HepG2 (cell line): ENCODE results near the gene PARVB. TPM values are rescaled to one million over a fixed set of nuclear protein-coding genes. Genes with fewer than 3 reads are reported as not detected.

Experiments
- ATAC-seq: fragments of 200-7000 bp; cut with Tn5 transposase; 3 replicates; pipeline ENCODE4 v1.9.1; 2020; ENCODE audit warnings: mild to moderate bottlenecking, moderate library complexity
- BruUV-seq: library from RNA; stranded (reverse); fragments of 400-500 nt; replicated peaks from 2 replicates; lab custom pipeline; 2021; lab: Mats Ljungman, UMichigan
- CTCF ChIA-PET: fragments of 300-600 bp; formaldehyde crosslinking; extraction: SDS; loops from one replicate; lab custom pipeline; 2021; ENCODE audit warnings: low total read pairs, inconsistent platforms, low intra/inter-chr PET ratio; lab: Yijun Ruan, JAX
- POLR2A ChIA-PET: fragments of 350-600 bp; sonication (Branson Sonifier 250); formaldehyde crosslinking; loops from one replicate; lab custom pipeline; 2020; ENCODE audit warnings: antibody characterized with exemption, inconsistent platforms; lab: Yijun Ruan, JAX
- DNase-seq: peaks from one replicate; pipeline ENCODE4 v3.0.0-alpha.2; 2015; ENCODE audit warnings: low spot score
- FAIRE-seq: peaks from 3 replicates; lab custom pipeline; 2011; peaks lifted over from hg19 to GRCh38; lab: Jason Lieb, UNC
- H2AFZ ChIP-seq: one replicate; pipeline ENCODE4 v1.6.1; 2011; ENCODE audit warnings: low read length, inconsistent platforms
- H3K27ac ChIP-seq: fragments of 300-600 bp; 3 replicates; pipeline ENCODE4 v1.8.0; 2011; ENCODE audit warnings: mixed run types, mild to moderate bottlenecking, mixed read lengths, low read length, inconsistent platforms; ENCODE audit not compliant: insufficient read depth; ENCODE audit errors: extremely low read length
- H3K27me3 ChIP-seq, 2 experiments: fragments of 200-600 bp in 1 of 2; 2 replicates in 1 of 2; 3 replicates in 1 of 2; pipeline versions ENCODE4 v1.6.0 to v1.8.0; 2011; ENCODE audit warnings: low read length in 2 of 2, mild to moderate bottlenecking in 2 of 2, moderate library complexity in 2 of 2, inconsistent platforms in 1 of 2; ENCODE audit not compliant: insufficient read depth in 2 of 2, control insufficient read depth in 1 of 2
- H3K36me3 ChIP-seq, 2 experiments: fragments of 200-600 bp in 1 of 2; replicated peaks in 1 of 2; 2 replicates in 1 of 2; 3 replicates in 1 of 2; pipeline versions ENCODE4 v1.5.1 to v1.8.0; 2011; ENCODE audit warnings: low read length in 2 of 2, inconsistent platforms in 1 of 2; ENCODE audit not compliant: insufficient read depth in 2 of 2, control insufficient read depth in 1 of 2
- H3K4me1 ChIP-seq: 2 replicates; pipeline ENCODE4 v1.5.1; 2012; ENCODE audit warnings: low read length, inconsistent platforms; ENCODE audit not compliant: insufficient read depth
- H3K4me2 ChIP-seq: 2 replicates; pipeline ENCODE4 v1.6.0; 2011; ENCODE audit warnings: low read depth, low read length, inconsistent platforms
- H3K4me3 ChIP-seq, 3 experiments: fragments of 200-600 bp in 1 of 3; sonication (generic), shearing (Covaris generic) in 1 of 3; replicated peaks in 1 of 3; 2 replicates each; pipeline ENCODE4 v1.5.1; 2011 to 2016; ENCODE audit warnings: low read length in 3 of 3, inconsistent platforms in 2 of 3, low read depth in 2 of 3, mild to moderate bottlenecking in 2 of 3, control low read depth in 1 of 3, mixed read lengths in 1 of 3; ENCODE audit not compliant: insufficient read depth in 1 of 3
- H3K79me2 ChIP-seq: one replicate; pipeline ENCODE4 v1.6.1; 2011; ENCODE audit warnings: low read length, inconsistent platforms; ENCODE audit not compliant: insufficient read depth
- H3K9ac ChIP-seq: 2 replicates; pipeline ENCODE4 v1.6.0; 2011; ENCODE audit warnings: mild to moderate bottlenecking, low read depth, low read length, inconsistent platforms; ENCODE audit not compliant: insufficient read depth
- H3K9me3 ChIP-seq: 2 replicates; pipeline ENCODE4 v1.5.1; 2012; ENCODE audit warnings: mild to moderate bottlenecking, low read length
- H4K20me1 ChIP-seq: 2 replicates; pipeline ENCODE4 v1.6.0; 2011; ENCODE audit warnings: inconsistent platforms, mild to moderate bottlenecking, low read length, moderate library complexity; ENCODE audit not compliant: insufficient read depth
- CREB1 ChIP-seq, 2 experiments: fragments of 450-650 bp in 1 of 2; IDR thresholded peaks; 2 replicates each; pipeline ENCODE4 v1.6.1; 2016 to 2017; ENCODE audit warnings: control low read depth in 1 of 2, mild to moderate bottlenecking in 1 of 2, missing compliant biosample characterization in 1 of 2, missing genetic modification characterization in 1 of 2
- IRF9 ChIP-seq: sonication (generic); formaldehyde crosslinking; IDR thresholded peaks from 2 replicates; pipeline ENCODE4 v1.8.0; 2022; ENCODE audit warnings: missing genetic modification reagents, mild to moderate bottlenecking, borderline replicate concordance
- SSRP1 ChIP-seq: IDR thresholded peaks from 2 replicates; pipeline ENCODE4 v1.6.1; 2016; ENCODE audit warnings: control low read depth
- ZNF20 ChIP-seq: sonication (generic); formaldehyde crosslinking; IDR thresholded peaks from 2 replicates; pipeline ENCODE4 v1.4.0; 2020; ENCODE audit warnings: mild to moderate bottlenecking, moderate library complexity, missing genetic modification reagents
- ZNF441 ChIP-seq: sonication (generic); formaldehyde crosslinking; IDR thresholded peaks from 2 replicates; pipeline ENCODE4 v1.7.0; 2021; ENCODE audit warnings: missing genetic modification reagents, borderline replicate concordance
- ZNF761 ChIP-seq: sonication (generic); formaldehyde crosslinking; conservative IDR thresholded peaks from 2 replicates; pipeline ENCODE4 v1.4.0; 2020; ENCODE audit warnings: mild to moderate bottlenecking, missing genetic modification reagents
- WGBS: methylation state at CpG from one replicate; pipeline ENCODE4 v1.1.6; 2017; ENCODE audit warnings: low lambda C conversion rate; 5-methylcytosine and 5-hydroxymethylcytosine counted together
- in situ Hi-C: cut with HindIII; loops from 2 replicates; pipeline ENCODE4 v1.10.0; 2017; ENCODE audit warnings: low pct_unique_long_range_greater_than_20kb; ENCODE audit not compliant: extremely low pct_ligation_motif_present
- intact Hi-C: fragments of 100-400 bp; cut with micrococcal nuclease; formaldehyde crosslinking; loops from one replicate; pipeline ENCODE4 v1.10.0; 2022; ENCODE audit not compliant: unreplicated experiment
- polyA plus RNA-seq, 8 experiments: library from polyadenylated mRNA; depleted of rRNA in 3 of 8; stranded (reverse) in 7 of 8; unstranded in 1 of 8; fragments of >200 nt; fragmentation: Illumina TruSeq in 4 of 8; extraction: Trizol in 4 of 8; gene quantifications; 2 replicates each; pipeline versions ENCODE4 v1.2.1 to v1.2.3, GENCODE V29; 2011 to 2016; ENCODE audit warnings: low read depth in 4 of 8, missing spikeins in 1 of 8, mixed read lengths in 1 of 8; ENCODE audit not compliant: insufficient read depth in 1 of 8
- total RNA-seq, 5 experiments: library from RNA; depleted of rRNA; stranded (reverse); fragments of >200 nt; fragmentation: Illumina TruSeq; extraction: Trizol; gene quantifications; 2 replicates each; pipeline ENCODE4 v1.2.3, GENCODE V29; 2016; ENCODE audit warnings: low read depth in 1 of 5
- TF ChIP-seq, protein P1 (sequence below): sonication (generic); formaldehyde crosslinking; conservative IDR thresholded peaks from 2 replicates; pipeline ENCODE4 v1.4.0; 2020; ENCODE audit warnings: missing genetic modification reagents
- TF ChIP-seq, protein P2 (sequence below): sonication (generic); formaldehyde crosslinking; IDR thresholded peaks from 2 replicates; pipeline ENCODE4 v1.5.1; 2020; ENCODE audit warnings: missing genetic modification reagents, mild to moderate bottlenecking, borderline replicate concordance

Gene PARVB
- total and polyA plus RNA-seq, 2 of the 13 experiments (the other 11 are each of a cell fraction or from before 2014, with no cell fraction given) = 0.11 to 0.15 TPM

- ChIA-PET CTCF (no interaction called here), POLR2A (no interaction called here)
- BruUV-seq = no TSS peak
- FAIRE-seq = no peak
- Histone ChIP-seq H2AFZ (no peak overlapping the region), H3K4me1 (peaks cover 2% of the 10 kb centered on the region), H3K9me3 (no peaks in the 10 kb centered on the region), H3K9ac (no peak overlapping the region), H3K4me2 (no peak overlapping the region), H3K79me2 (no peaks in the 10 kb centered on the region), H3K27ac (no peak overlapping the region), H4K20me1 (no peaks in the 10 kb centered on the region), H3K36me3 (peaks cover 0 to 3% of the 10 kb centered on the region in 2 experiments; a peak in 1 of 5 replicates), H3K27me3 (no peaks in the 10 kb centered on the region), H3K4me3 (no peak overlapping the region)
- 98% methylated on average over 4 of the region's 4 CpGs for WGBS
- ATAC-seq = no peak
- intact Hi-C loops = no loop called here
- TF ChIP-seq SSRP1 (CRISPR knock-in tag) = no peak
- no peak for TF ChIP-seq ZNF761 (CRISPR knock-in tag)
- no peak for TF ChIP-seq ZNF441 (CRISPR knock-in tag)
- TF ChIP-seq, protein P1, sequence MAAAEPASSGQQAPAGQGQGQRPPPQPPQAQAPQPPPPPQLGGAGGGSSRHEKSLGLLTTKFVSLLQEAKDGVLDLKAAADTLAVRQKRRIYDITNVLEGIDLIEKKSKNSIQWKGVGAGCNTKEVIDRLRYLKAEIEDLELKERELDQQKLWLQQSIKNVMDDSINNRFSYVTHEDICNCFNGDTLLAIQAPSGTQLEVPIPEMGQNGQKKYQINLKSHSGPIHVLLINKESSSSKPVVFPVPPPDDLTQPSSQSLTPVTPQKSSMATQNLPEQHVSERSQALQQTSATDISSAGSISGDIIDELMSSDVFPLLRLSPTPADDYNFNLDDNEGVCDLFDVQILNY (CRISPR knock-in tag) = no peak
- TF ChIP-seq ZNF20 = peak; percentile 87; the same call in 1 of the 2 replicates
- TF ChIP-seq, protein P2, sequence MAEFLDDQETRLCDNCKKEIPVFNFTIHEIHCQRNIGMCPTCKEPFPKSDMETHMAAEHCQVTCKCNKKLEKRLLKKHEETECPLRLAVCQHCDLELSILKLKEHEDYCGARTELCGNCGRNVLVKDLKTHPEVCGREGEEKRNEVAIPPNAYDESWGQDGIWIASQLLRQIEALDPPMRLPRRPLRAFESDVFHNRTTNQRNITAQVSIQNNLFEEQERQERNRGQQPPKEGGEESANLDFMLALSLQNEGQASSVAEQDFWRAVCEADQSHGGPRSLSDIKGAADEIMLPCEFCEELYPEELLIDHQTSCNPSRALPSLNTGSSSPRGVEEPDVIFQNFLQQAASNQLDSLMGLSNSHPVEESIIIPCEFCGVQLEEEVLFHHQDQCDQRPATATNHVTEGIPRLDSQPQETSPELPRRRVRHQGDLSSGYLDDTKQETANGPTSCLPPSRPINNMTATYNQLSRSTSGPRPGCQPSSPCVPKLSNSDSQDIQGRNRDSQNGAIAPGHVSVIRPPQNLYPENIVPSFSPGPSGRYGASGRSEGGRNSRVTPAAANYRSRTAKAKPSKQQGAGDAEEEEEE (CRISPR knock-in tag) = no peak
- no peak for TF ChIP-seq IRF9 (CRISPR knock-in tag)
- no peak for TF ChIP-seq CREB1 (IDR thresholded peaks at IDR 0.05)
- TF ChIP-seq CREB1 (CRISPR knock-in tag; IDR thresholded peaks at IDR 0.05) = no peak
- in situ Hi-C loops = no loop called here
- DNase-seq = no peak
Observed at GRCh38 chr22:44005524-44005923, 18.6 kb upstream of the PARVB start.
